GM13976 (cell line): Measurements from ENCODE around the gene FKBP2.
A peak's percentile ranks its signal among the peaks of the same experiment; 100 is the strongest.

Source experiments
- DNase-seq: peaks from one replicate; pipeline ENCODE4 v3.0.0; 2012; ENCODE audit warnings: low spot score
- CTCF ChIP-seq: IDR thresholded peaks from 2 replicates; pipeline ENCODE4 v1.5.1; 2012; ENCODE audit warnings: borderline replicate concordance, mild to moderate bottlenecking; ENCODE audit not compliant: insufficient read depth; ENCODE audit errors: extremely low read depth, missing control alignments, control extremely low read depth
- in situ Hi-C: fragments of 300-500 bp; cut with MboI; formaldehyde crosslinking; loops from one replicate; pipeline ENCODE4 v1.12.0; 2022; ENCODE audit warnings: low sequenced_read_pairs, mixed read lengths, inconsistent platforms; ENCODE audit not compliant: unreplicated experiment

The FKBP2 gene

GRCh38 chr11:64268025-64268892 is 27.4 kb downstream of the FKBP2 start:
- TF ChIP-seq CTCF, result no peak
- in situ Hi-C loops, result no loop called here
- no peak for DNase-seq

GRCh38 chr11:64268893-64269539 is 28.1 kb downstream of the FKBP2 start:
- peak; percentile 72 for DNase-seq
- TF ChIP-seq CTCF, result peak; percentile 6
- in situ Hi-C loops, result no loop called here

- in situ Hi-C loops, result no loop called here
- DNase-seq, result peak; percentile 91
- no peak for TF ChIP-seq CTCF
These were observed 28.8 kb downstream of the FKBP2 start for GRCh38 chr11:64269540-64270220.

GRCh38 chr11:64275031-64275800 is 34.3 kb downstream of the FKBP2 start:
- no peak for DNase-seq
- no peak for TF ChIP-seq CTCF
- in situ Hi-C loops, result loop anchor here (25.0 kb wide), 1 partner anchor 288 kb away; the partner anchor contains the start of gene OTUB1

- no peak for TF ChIP-seq CTCF
- DNase-seq, result no peak
- in situ Hi-C loops, result loop anchor here (25.0 kb wide), 1 partner anchor 289 kb away; the partner anchor contains the start of gene OTUB1
These were observed 34.9 kb downstream of the FKBP2 start for GRCh38 chr11:64275841-64276240.

GRCh38 chr11:64276653-64277431 is 35.9 kb downstream of the FKBP2 start:
- DNase-seq, result no peak
- in situ Hi-C loops, result loop anchor here (25.0 kb wide), 1 partner anchor 290 kb away; the partner anchor contains the start of gene OTUB1
- no peak for TF ChIP-seq CTCF
